ENCODE data around the gene LRIG1.

DNA sequence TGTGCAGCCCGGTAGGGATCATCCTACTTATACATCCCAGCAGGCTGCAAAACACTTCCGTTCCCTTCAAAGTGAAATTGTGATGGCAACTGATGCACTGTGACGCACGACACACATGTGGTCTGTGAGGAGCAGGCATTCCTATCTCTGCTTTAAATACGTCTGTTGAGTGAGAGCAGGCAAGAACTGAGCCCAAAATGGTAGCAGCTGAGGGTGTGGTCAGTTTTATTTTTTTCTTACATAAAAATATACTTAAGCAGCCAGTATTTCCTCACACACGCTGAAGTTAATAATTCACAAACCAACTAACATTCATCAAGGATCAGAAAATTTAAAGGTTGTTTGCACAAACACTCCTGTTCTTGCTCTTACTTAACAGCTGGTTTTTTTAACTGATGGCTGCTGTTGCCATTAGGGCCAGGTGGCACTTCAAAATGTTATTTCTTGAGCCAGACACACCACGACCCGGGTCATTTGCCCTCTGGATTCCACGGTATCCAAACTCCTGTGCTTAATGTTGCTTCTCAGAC, 23.9 kb downstream of the LRIG1 start:
- TF ChIP-seq POLR2A (IDR thresholded peaks at IDR 0.05; ENCODE audit: low read depth) = no peak
- TF ChIP-seq, protein P1, sequence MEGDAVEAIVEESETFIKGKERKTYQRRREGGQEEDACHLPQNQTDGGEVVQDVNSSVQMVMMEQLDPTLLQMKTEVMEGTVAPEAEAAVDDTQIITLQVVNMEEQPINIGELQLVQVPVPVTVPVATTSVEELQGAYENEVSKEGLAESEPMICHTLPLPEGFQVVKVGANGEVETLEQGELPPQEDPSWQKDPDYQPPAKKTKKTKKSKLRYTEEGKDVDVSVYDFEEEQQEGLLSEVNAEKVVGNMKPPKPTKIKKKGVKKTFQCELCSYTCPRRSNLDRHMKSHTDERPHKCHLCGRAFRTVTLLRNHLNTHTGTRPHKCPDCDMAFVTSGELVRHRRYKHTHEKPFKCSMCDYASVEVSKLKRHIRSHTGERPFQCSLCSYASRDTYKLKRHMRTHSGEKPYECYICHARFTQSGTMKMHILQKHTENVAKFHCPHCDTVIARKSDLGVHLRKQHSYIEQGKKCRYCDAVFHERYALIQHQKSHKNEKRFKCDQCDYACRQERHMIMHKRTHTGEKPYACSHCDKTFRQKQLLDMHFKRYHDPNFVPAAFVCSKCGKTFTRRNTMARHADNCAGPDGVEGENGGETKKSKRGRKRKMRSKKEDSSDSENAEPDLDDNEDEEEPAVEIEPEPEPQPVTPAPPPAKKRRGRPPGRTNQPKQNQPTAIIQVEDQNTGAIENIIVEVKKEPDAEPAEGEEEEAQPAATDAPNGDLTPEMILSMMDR (IDR thresholded peaks at IDR 0.05) = no peak
